D721Med (cell line): ENCODE results near the gene ARHGEF35.
"Not testable (repeated sequence)": the region's sequence is repeated elsewhere in the genome, so short reads cannot be mapped to it uniquely, and the experiment has no call there.

Experiments used
- DNase-seq: peaks from one replicate; pipeline ENCODE4 v3.0.0; 2011; ENCODE audit warnings: low spot score; ENCODE audit not compliant: insufficient read length
- FAIRE-seq: peaks from 2 replicates; lab custom pipeline; 2011; peaks lifted over from hg19 to GRCh38; lab: Jason Lieb, UNC

ARHGEF35 gene

DNA sequence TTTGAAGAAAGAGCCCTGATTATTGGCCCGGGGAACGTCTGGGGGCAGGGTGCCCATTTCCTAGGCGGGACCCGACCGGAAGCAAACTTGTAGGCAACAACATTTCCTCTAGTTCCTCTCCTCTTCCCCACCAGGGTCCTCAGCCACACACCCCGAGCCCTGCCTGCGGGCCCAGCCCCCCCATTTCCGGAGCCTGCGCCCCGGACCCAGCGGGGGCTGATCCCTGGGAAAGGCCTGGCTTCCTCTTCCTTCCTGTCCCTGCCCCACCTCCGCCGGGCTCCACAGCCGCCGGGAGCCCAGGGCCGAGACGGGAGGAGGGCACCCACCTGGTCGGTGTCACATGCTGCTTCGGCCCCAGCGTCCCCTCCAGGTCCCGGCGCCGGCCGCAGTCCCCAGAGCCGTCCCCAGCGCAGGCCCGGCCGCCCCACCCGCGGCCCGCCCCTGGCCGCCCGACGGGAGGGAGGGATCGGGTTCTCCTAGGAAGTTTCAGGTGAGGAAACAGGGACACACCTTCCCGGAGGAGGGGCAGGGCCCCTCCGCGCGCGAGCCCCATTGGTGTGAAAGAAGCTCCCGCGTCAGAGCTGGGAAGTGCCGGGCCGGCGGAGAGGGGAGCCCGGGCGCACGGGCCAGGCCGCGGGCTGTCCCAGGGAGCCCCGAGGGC lies at the start of gene ARHGEF35:
TSS of gene ARHGEF35 (minus strand) at position 622 of the 661 bp plus-strand sequence. CDS start 7,450 bp downstream, outside the sequence.
- FAIRE-seq, DNase-seq: not testable (repeated sequence)

DNA sequence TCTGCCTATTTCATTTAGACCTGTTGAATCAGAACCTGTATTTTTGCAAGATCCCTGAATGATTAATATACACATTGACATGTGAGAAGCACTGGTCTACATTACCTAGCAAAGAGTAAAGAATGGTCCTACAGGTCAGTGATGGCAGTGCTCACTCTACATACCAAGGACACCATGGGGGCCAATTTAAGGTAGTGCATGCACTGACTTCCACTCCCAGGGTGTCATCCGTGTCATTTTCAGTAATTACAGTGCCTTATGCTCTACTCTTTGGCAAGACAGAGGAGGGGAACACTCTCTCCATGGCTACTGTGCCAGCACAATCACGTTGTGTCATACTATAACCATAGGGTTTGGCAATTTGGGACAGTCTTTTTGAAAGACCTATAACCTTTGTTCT lies 49.7 kb upstream of the ARHGEF35 start:
- not testable (repeated sequence) for FAIRE-seq, DNase-seq

DNA sequence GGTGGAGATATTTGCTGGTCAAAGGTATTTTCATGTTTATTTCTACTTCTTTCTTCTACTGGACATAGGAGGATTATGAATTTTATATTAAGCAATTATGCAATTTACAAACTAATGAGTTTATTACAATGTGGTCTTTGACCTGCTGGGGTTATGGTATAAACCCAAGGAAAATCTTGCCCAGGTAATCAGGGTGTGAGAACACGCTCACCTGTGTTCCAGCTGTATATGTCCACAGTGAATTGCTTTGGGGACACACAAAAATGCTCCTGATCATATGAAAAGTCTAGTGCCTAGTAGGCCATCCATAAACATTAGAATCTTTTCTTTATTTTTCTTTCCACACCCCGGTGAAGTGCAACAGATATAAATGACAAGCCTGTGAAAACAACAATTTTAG lies 43.7 kb upstream of the ARHGEF35 start, which contains the start of gene OR2A42:
TSS of gene OR2A42 (minus strand) at position 241 of the 400 bp plus-strand sequence. CDS start 6,762 bp downstream, outside the sequence.
- FAIRE-seq = not testable (repeated sequence)

DNA sequence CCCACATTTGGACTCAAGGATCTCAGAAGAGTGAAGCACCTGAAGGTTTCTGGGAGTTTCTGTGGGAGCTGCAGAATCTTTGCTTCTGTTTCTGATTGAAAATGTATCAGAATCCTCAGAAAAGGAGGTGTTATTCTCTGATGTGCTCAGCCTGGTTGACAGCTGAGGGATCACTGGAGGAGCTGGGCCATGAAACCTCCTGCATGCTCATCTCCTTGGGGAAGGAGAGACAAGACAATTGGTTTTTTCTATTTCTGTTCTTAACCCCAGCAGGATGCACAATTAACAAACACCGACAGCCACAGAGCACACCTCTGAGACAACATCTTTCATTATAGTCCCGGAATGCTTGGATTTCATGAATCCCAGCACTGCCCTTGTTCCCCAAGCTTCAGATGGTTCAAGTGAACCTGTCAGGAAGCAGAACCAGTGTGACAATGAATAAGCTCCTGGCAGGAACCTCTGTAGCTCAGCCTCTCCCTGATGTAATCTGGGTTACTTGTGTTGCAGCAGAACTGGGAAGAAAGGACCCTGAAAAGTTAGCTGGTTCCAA lies 43.0 kb upstream of the ARHGEF35 start:
- FAIRE-seq, DNase-seq: not testable (repeated sequence)

More for the DNA sequence above, 43.7 kb upstream of the ARHGEF35 start, which contains the start of gene OR2A42:
- DNase-seq = not testable (repeated sequence)

DNA sequence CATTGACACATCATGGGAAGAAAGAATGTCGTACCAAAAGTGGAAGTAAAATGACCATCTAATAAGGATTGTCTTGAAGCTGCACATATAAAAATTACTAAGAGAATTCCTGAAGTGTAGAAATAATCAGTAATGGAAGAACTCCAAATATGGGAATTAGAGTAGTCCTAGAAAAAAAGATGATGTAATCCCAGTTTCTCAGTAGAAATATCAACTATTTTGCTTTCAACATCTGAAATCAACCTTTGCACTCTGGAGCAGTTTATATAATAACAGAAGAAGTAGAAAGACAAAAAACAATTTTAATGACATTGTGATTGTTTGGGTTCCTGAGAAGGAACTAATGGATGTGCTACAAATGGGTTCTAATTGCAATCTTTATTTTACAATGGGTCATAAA lies 37.4 kb upstream of the ARHGEF35 start:
- not testable (repeated sequence) for DNase-seq

DNA sequence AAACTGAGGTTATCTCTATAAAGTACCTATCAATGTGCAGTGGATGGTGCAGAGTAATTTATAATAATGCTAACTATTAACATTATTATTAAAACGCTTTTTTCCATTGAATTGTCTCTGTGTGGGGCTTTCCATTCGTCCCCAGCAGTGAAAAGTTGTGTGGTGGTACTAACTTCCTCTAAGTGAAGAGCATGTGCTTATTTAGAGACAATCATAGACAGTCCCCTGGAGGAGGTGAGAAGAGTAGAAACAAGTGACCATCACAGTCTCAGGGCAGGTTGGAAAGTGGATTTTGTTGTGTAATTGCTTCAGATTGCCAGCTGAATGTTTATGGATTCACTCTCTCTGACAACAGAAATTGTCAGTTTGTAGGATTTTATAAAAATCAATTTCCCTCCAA lies 35.4 kb upstream of the ARHGEF35 start:
- not testable (repeated sequence) for FAIRE-seq, DNase-seq

More for the DNA sequence above, 37.4 kb upstream of the ARHGEF35 start:
- FAIRE-seq = not testable (repeated sequence)

DNA sequence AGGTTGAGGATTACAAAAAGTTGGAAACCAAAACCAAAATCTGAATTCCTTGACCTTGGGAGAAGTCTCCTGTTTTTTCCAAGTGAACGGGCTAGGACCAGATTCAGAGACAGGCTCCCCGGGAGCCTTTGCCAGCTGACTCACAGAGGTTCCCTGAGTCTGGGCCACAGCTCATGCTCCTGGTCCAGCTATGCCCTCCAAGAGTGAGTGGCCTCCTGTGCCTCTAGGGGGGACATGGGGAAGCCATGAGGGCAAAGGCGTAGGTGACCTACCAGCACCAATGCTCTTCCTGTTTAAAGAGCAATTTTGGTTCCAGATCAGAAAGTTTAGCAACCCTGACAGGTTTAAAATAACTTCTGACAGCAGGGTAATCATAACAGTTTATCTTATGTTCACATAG lies 33.2 kb upstream of the ARHGEF35 start:
- FAIRE-seq, DNase-seq: not testable (repeated sequence)

DNA sequence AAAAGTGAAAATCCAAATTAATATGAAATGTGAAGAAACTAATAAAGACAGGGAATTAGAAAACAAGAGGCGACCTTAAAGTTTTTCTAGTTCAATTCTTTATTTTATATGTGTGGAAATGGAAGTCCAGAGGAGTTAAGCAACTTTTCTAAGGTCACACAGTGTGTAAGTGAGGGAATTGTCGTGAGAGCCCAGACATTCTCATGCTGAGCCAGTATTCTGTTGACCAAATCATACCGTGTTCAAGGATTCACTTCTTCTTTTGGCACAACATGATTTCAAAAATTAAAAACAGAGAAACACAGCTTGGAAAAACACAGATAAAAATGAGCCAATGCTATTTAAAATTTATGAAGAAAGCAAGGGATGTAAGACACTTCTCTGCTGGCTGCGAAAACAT lies 31.2 kb upstream of the ARHGEF35 start:
- not testable (repeated sequence) for DNase-seq, FAIRE-seq

DNA sequence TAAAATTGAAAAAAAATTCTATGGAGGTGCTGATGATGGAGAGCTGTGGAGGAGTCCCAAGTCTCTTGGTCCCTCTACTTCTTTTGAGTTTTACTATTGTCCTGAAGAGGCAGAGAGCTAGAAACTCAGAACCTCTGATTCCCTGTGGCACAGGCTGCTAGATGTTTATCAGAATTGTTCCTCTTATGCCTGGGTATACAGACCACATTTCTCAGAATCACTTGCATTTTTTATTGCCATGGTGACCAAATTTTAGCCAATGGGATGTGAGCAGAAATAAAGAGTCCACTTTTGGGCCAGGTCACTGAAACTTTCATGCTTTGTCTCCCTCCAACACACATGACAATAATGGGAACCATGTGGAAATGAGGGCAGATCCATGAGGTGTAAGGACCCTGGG lies 28.0 kb upstream of the ARHGEF35 start:
- not testable (repeated sequence) for FAIRE-seq, DNase-seq

DNA sequence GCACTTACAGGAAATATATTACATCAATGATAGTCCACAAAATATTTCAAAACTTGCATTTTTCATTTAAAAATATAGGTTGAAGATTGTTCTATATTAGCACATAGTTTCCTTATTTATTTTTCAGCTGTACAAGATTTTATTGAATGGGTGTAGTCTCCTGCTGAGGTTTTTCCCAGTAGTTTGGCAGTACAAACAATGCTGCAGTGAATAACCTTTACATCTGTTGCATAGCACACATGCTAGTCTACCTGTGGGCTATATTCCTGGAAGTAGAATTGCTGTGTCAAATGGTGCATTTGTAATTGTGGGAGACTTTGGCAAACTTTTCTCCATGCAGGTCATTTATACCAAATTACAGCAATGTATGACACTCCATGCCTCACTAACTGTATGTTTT lies 24.9 kb upstream of the ARHGEF35 start:
- not testable (repeated sequence) for DNase-seq, FAIRE-seq

DNA sequence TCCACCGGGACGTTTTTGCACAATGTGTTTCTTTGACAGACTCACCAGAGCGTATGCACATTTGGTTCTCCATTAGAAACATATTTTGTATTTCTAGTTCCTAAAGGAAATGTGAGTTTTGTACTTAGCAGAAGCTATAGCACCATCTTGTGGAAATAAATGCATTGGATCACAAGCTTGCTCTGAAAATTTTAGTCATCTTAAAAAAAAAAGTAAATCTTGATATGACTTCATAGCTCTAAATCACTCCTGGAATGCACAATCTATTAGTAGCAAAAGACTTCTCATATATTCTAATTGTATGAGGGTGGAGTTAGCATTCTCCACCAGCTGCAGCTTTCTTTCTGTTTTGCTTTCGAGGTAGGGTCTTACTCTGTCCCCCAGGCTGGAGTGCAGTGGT lies 23.5 kb upstream of the ARHGEF35 start:
- FAIRE-seq, DNase-seq: not testable (repeated sequence)

DNA sequence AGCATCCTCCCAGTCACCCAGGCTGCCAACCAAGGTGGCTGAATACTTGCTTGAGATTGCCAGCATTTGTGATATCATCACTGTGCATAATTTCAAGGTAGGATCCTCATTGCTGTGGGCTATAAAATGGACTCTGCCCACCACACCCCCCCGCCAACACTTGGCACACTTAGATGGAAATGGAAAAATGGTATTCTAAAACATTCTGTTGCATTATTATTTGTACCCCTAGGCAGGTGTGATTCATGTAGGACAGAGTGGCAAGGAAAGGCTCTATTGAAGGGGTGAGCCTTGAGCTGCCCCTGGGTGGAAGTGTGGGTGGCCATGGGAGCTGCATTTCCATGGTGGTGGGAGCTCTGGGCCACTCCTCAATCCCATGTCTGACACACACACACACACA lies 22.9 kb upstream of the ARHGEF35 start:
- FAIRE-seq, DNase-seq: not testable (repeated sequence)

DNA sequence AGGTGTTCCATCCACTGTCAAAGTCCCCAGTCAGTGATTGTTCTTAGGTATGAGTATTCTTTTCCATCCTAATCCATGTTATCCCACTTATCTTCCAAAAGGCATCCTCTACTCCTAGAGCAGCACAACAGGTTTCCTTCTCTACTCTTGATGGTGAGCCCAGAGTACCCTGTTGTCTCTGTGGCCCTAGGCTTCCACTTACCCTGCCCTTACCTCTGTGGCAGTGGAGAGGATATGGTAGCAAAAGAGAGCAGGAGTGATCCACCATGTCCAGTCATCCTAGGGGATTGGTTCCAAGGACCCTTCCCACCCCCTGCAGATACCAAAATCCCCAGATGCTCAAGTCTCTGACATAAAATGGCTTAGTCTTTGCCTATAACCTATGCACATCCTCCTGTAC lies 21.6 kb upstream of the ARHGEF35 start:
- DNase-seq = not testable (repeated sequence)

DNA sequence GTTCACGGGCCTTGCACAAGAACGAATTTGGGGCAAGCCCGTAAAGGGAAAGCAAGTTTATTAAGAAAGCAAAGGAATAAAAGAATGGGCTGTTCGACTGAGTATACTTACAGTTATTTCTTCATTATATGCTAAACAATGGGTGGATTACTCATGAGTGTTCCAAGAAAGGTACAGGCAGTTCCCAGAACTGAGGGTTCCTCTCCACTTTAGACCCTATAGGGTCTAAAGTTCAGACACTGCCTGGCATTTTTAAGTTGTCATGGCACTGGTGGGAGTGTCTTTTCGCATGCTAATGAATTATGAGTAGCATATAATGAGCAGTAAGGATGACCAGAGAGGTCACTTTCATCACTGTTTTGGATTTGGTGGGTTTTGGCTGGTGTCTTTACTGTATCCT lies 9.7 kb upstream of the ARHGEF35 start:
- FAIRE-seq, DNase-seq: not testable (repeated sequence)

More for the DNA sequence above, 21.6 kb upstream of the ARHGEF35 start:
- FAIRE-seq = not testable (repeated sequence)

DNA sequence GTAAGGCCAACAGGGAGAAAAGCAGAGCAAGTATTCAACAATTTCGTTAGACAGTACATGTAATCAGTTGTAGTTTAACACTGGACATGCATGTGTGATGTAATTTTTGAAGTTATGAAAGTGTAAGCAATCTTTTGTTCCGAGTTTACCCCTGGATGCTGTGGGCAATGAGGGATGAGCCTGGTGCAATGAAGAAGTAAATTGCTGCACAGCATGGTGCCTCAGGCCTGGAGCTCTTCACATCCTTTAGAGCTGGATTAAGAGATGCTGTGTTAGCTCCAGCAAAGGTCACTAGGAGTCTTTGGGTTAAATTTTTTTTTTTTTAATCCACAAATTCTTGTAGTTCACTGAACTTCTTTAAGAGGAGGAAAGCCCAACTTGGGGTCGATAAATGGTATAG lies 7.5 kb upstream of the ARHGEF35 start:
- FAIRE-seq = not testable (repeated sequence)

DNA sequence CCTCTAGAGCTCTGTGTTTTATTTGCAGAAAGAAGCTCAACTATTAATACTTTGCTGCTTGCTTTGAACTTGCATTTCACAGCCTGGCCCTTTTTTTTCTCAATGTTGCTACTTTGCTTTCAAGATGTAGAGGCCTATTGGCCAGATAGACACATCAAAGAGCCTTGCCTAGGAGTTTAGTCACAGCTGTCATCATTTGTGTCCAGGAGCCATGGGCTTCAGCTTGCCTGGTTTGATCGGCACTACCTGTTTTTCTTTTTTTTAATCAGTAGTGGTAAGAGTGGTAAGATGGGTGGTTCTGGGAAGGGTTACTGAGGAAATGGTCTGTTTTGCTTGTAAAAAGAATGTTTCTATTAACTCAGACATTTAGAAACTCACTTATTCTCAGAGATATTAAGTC lies 6.3 kb upstream of the ARHGEF35 start:
- not testable (repeated sequence) for FAIRE-seq

More for the DNA sequence above, 7.5 kb upstream of the ARHGEF35 start:
- DNase-seq = not testable (repeated sequence)

DNA sequence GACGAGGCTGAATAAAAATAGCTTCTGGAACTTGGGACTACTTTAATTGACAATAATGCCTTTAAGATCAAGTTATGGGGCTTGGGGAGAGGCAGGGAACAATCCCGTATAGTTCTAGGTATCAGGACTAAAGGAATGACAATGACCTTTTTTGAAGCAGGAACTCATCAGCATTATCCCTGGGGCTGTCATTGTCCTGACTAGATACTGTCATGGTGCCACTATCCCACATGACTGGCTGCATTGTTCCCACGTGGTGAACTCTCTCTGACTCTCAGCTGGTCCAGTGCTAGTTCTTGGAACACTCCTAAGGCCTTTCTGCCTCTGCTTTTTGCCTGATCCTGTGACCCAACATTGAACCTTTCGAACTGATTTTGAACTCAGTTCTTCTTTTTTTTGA lies 3.3 kb upstream of the ARHGEF35 start:
- not testable (repeated sequence) for DNase-seq, FAIRE-seq

More for the DNA sequence above, 6.3 kb upstream of the ARHGEF35 start:
- not testable (repeated sequence) for DNase-seq

DNA sequence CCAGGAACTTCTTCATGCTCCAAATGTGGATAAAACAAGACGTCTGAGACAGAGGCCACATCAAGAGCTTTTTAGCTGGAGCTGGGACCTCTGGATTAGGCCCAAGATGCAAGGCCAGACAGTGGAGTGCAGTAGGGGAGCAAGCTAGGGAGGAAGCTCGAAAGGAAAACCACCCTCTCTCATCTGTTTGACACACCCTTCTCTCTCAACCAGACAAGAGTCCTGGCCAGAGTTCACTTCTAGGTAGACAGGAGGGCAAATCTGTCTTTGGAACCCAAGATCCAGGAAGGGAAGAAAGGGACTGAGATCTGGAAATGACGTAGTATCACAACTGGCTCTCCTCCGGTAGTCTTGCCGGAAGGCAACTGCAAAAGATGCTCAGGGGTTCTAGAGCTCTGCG lies 1.2 kb downstream of the ARHGEF35 start:
- FAIRE-seq, DNase-seq: not testable (repeated sequence)

DNA sequence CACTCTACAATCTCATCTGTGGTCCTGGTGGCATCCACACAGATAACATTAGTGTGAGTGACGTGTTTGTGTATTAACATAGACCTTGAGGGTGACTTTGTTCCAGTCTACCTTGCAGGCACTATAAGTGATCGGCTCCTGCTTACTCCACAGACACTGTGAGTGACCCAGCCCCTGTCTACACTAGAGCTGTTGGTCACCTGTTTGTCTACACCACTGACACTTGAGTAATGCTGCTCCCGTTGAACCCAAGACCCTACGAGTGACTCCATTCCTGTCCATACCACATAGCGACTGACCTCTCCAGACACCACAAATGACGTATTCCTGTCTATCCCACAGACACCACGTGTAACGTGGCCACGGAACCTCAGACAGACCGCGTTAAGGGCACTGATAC lies 1.9 kb downstream of the ARHGEF35 start:
- FAIRE-seq, DNase-seq: not testable (repeated sequence)

DNA sequence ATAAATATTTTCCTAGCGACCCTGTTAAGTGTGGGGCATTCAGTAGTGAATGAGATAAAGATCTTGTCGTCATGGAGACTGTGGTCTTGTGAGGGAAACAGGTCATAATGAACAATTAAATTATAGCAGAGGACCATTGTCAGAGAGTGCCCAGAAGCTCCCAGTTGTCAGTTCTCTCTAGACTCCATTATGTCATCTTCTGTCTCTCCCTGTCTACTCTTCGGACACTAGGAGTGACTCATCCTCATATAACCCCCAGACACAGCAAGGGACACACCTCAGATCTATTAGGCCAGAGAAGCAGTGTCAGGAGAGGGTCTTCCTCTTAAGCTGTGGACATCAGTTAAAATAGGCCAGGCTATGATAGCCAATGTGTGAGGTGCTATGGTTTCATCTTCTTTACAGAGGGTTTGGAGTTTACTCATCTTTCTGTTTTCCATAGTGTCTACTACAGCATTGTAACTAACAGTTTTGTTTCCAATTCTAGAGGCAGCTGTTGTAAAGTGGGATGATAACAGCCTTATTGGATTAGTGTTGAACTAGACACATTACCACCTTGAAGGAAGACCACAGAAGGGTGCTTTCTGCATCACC lies 7.0 kb downstream of the ARHGEF35 start:
- DNase-seq, FAIRE-seq: not testable (repeated sequence)
